ENCODE data around the gene NRG3. TPM values are rescaled to one million over a fixed set of nuclear protein-coding genes. Genes with fewer than 3 reads are reported as not detected.

The NRG3 gene
- total RNA-seq, 1 experiment from 2014 or later, result not detected

DNA sequence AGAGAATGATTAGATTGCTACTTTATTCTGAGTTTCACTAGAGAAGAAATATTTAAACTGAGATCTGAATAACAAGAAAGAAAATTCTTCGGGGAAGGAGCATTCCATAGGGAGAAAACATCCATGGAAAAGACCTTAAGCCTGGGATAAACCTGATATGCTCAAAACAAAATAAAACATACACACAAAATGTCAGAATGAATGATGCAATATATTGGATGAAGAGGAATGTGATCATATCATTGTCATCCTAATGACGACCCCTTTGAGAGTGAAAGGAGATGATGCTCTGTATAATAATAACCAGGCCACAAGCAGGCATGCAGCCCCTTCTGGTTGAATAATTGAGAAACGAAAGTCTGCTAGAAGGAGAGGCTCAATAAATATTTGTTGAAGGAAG, 882.4 kb downstream of the NRG3 start:
- no peak overlapping the region for H3K4me2 ChIP-seq (ENCODE audit: low read length)
- ChIA-PET CTCF (no interaction called here), POLR2A (no interaction called here), RAD21 (ENCODE audit: low non-redundant PET in 1 of 2, low total read pairs in 2 of 2, uncharacterized antibody in 2 of 2, unreplicated experiment in 2 of 2) (no interaction called here)
- BruUV-seq (replicated peaks), result no TSS peak
- TF ChIP-seq ZNF274 (IDR thresholded peaks at IDR 0.05; ENCODE audit: low read depth, low read length), result no peak
- no peaks in the 10 kb centered on the region for H3K27me3 ChIP-seq (ENCODE audit: insufficient read depth, low read length)
- H3K9me3 ChIP-seq (ENCODE audit: control insufficient read depth in 1 of 2, insufficient read depth in 1 of 2, low read depth in 1 of 2, low read length in 2 of 2), result peaks cover 8 to 20% of the 10 kb centered on the region in 2 experiments; a peak in 2 of 4 replicates
- no peaks in the 10 kb centered on the region for H3K4me1 ChIP-seq (ENCODE audit: control insufficient read depth in 1 of 2, insufficient read depth in 2 of 2, low read length in 2 of 2)
- no peaks in the 10 kb centered on the region for H3K79me2 ChIP-seq (ENCODE audit: insufficient read depth, low read length)
- no peak overlapping the region for H3K9ac ChIP-seq (ENCODE audit: low read length)
- DNase-seq (ENCODE audit: low read depth, low spot score) (no peak), ATAC-seq (no peak)
- no peaks in the 10 kb centered on the region for H4K20me1 ChIP-seq (ENCODE audit: insufficient read depth)
- no peaks in the 10 kb centered on the region for H3K9me2 ChIP-seq (ENCODE audit: insufficient read depth)
- no peak overlapping the region for H3K4me3 ChIP-seq (replicated peaks in 1 of 2; ENCODE audit: low read depth in 1 of 2, low read length in 2 of 2)
- intact Hi-C loops (cut with micrococcal nuclease), result no loop called here
- H3K27ac ChIP-seq (ENCODE audit: low read depth, low read length), result no peak overlapping the region
- no peak overlapping the region for H2AFZ ChIP-seq (ENCODE audit: low read depth, low read length, poor library complexity, severe bottlenecking)
- H3K36me3 ChIP-seq (ENCODE audit: control insufficient read depth in 1 of 2, insufficient read depth in 2 of 2, low read length in 2 of 2), result no peaks in the 10 kb centered on the region

DNA sequence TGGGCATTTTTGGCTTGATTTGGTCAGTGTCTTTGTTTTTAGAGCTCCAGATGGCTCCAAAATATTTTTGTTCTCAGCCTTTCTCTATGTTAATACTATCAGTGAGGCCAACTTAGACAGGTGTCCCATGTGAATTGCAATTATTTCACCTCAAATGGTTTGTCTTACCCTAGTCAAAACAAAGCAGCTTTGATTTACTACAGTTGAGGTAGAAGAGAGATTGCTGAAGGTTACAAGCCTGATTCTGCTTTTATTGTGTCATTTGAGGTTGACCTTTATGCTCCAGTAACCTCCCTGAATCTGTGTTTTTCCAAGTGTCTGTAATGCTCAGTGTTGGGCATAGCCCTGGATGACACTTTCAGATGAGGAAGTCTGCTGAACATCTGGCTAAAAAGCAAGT, 882.9 kb downstream of the NRG3 start:
- H3K4me3 ChIP-seq (replicated peaks in 1 of 2; ENCODE audit: low read depth in 1 of 2, low read length in 2 of 2), result no peak overlapping the region
- H2AFZ ChIP-seq (ENCODE audit: low read depth, low read length, poor library complexity, severe bottlenecking), result no peak overlapping the region
- POLR2A ChIA-PET, result no interaction called here
- H3K9ac ChIP-seq (ENCODE audit: low read length), result no peak overlapping the region
- CTCF ChIA-PET, result no interaction called here
- peaks cover 8 to 25% of the 10 kb centered on the region in 2 experiments; a peak in 2 of 4 replicates for H3K9me3 ChIP-seq (ENCODE audit: control insufficient read depth in 1 of 2, insufficient read depth in 1 of 2, low read depth in 1 of 2, low read length in 2 of 2)
- DNase-seq (ENCODE audit: low read depth, low spot score), result no peak
- H3K4me2 ChIP-seq (ENCODE audit: low read length), result no peak overlapping the region
- no peaks in the 10 kb centered on the region for H3K36me3 ChIP-seq (ENCODE audit: control insufficient read depth in 1 of 2, insufficient read depth in 2 of 2, low read length in 2 of 2)
- no peaks in the 10 kb centered on the region for H3K9me2 ChIP-seq (ENCODE audit: insufficient read depth)
- no peaks in the 10 kb centered on the region for H3K79me2 ChIP-seq (ENCODE audit: insufficient read depth, low read length)
- RAD21 ChIA-PET (ENCODE audit: low non-redundant PET in 1 of 2, low total read pairs in 2 of 2, uncharacterized antibody in 2 of 2, unreplicated experiment in 2 of 2), result no interaction called here
- H3K27me3 ChIP-seq (ENCODE audit: insufficient read depth, low read length), result no peaks in the 10 kb centered on the region
- no peaks in the 10 kb centered on the region for H4K20me1 ChIP-seq (ENCODE audit: insufficient read depth)
- intact Hi-C loops (cut with micrococcal nuclease), result no loop called here
- H3K4me1 ChIP-seq (ENCODE audit: control insufficient read depth in 1 of 2, insufficient read depth in 2 of 2, low read length in 2 of 2), result no peaks in the 10 kb centered on the region
- no peak overlapping the region for H3K27ac ChIP-seq (ENCODE audit: low read depth, low read length)
- BruUV-seq (replicated peaks), result no TSS peak
- no peak for ATAC-seq
- TF ChIP-seq FOSL1 (IDR thresholded peaks at IDR 0.05; ENCODE audit: low read depth), result no peak
- TF ChIP-seq, protein P1, sequence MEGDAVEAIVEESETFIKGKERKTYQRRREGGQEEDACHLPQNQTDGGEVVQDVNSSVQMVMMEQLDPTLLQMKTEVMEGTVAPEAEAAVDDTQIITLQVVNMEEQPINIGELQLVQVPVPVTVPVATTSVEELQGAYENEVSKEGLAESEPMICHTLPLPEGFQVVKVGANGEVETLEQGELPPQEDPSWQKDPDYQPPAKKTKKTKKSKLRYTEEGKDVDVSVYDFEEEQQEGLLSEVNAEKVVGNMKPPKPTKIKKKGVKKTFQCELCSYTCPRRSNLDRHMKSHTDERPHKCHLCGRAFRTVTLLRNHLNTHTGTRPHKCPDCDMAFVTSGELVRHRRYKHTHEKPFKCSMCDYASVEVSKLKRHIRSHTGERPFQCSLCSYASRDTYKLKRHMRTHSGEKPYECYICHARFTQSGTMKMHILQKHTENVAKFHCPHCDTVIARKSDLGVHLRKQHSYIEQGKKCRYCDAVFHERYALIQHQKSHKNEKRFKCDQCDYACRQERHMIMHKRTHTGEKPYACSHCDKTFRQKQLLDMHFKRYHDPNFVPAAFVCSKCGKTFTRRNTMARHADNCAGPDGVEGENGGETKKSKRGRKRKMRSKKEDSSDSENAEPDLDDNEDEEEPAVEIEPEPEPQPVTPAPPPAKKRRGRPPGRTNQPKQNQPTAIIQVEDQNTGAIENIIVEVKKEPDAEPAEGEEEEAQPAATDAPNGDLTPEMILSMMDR (IDR thresholded peaks at IDR 0.05 in 2 of 3, conservative IDR thresholded peaks at IDR 0.05 in 1 of 3; ENCODE audit: borderline replicate concordance in 1 of 3, insufficient read depth in 1 of 3, low read depth in 2 of 3, low read length in 2 of 3), result no peak
- TF ChIP-seq, protein P2, sequence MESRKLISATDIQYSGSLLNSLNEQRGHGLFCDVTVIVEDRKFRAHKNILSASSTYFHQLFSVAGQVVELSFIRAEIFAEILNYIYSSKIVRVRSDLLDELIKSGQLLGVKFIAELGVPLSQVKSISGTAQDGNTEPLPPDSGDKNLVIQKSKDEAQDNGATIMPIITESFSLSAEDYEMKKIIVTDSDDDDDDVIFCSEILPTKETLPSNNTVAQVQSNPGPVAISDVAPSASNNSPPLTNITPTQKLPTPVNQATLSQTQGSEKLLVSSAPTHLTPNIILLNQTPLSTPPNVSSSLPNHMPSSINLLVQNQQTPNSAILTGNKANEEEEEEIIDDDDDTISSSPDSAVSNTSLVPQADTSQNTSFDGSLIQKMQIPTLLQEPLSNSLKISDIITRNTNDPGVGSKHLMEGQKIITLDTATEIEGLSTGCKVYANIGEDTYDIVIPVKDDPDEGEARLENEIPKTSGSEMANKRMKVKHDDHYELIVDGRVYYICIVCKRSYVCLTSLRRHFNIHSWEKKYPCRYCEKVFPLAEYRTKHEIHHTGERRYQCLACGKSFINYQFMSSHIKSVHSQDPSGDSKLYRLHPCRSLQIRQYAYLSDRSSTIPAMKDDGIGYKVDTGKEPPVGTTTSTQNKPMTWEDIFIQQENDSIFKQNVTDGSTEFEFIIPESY (IDR thresholded peaks at IDR 0.05; ENCODE audit: extremely low read depth, insufficient replicate concordance, low read length), result no peak
- no peak for TF ChIP-seq SRF (IDR thresholded peaks at IDR 0.05; ENCODE audit: low read depth)
- TF ChIP-seq POLR2A (IDR thresholded peaks at IDR 0.05; ENCODE audit: borderline replicate concordance, extremely low read depth, insufficient read depth, insufficient read length), result no peak
- TF ChIP-seq YY1 (IDR thresholded peaks at IDR 0.05; ENCODE audit: extremely low read depth, insufficient replicate concordance, low read depth, low read length), result no peak
- TF ChIP-seq JUND (IDR thresholded peaks at IDR 0.05), result no peak
- TF ChIP-seq EGR1 (IDR thresholded peaks at IDR 0.05; ENCODE audit: low read depth), result no peak
- no peak for TF ChIP-seq SIN3A (IDR thresholded peaks at IDR 0.05; ENCODE audit: low read depth)
- TF ChIP-seq CBX3 (IDR thresholded peaks at IDR 0.05; ENCODE audit: low read depth), result no peak
- TF ChIP-seq, protein P3, sequence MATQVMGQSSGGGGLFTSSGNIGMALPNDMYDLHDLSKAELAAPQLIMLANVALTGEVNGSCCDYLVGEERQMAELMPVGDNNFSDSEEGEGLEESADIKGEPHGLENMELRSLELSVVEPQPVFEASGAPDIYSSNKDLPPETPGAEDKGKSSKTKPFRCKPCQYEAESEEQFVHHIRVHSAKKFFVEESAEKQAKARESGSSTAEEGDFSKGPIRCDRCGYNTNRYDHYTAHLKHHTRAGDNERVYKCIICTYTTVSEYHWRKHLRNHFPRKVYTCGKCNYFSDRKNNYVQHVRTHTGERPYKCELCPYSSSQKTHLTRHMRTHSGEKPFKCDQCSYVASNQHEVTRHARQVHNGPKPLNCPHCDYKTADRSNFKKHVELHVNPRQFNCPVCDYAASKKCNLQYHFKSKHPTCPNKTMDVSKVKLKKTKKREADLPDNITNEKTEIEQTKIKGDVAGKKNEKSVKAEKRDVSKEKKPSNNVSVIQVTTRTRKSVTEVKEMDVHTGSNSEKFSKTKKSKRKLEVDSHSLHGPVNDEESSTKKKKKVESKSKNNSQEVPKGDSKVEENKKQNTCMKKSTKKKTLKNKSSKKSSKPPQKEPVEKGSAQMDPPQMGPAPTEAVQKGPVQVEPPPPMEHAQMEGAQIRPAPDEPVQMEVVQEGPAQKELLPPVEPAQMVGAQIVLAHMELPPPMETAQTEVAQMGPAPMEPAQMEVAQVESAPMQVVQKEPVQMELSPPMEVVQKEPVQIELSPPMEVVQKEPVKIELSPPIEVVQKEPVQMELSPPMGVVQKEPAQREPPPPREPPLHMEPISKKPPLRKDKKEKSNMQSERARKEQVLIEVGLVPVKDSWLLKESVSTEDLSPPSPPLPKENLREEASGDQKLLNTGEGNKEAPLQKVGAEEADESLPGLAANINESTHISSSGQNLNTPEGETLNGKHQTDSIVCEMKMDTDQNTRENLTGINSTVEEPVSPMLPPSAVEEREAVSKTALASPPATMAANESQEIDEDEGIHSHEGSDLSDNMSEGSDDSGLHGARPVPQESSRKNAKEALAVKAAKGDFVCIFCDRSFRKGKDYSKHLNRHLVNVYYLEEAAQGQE (IDR thresholded peaks at IDR 0.05; ENCODE audit: low read depth), result no peak
- no peak for TF ChIP-seq EZH2phosphoT487 (IDR thresholded peaks at IDR 0.05; ENCODE audit: borderline replicate concordance)
- no peak for TF ChIP-seq TCF7L2 (IDR thresholded peaks at IDR 0.05; ENCODE audit: borderline replicate concordance, extremely low read depth, insufficient read depth, insufficient read length)
